NOMO-1 treated with dmso at 0.1 percent for 144 hours (cell line): ENCODE data around the gene AMPH.
A peak's percentile ranks its signal among the peaks of the same experiment; 100 is the strongest.

Source experiments
- DNase-seq: peaks from one replicate; lab custom pipeline; 2025; ENCODE audit not compliant: unreplicated experiment; lab: John Stamatoyannopoulos, UW

Gene AMPH

DNA sequence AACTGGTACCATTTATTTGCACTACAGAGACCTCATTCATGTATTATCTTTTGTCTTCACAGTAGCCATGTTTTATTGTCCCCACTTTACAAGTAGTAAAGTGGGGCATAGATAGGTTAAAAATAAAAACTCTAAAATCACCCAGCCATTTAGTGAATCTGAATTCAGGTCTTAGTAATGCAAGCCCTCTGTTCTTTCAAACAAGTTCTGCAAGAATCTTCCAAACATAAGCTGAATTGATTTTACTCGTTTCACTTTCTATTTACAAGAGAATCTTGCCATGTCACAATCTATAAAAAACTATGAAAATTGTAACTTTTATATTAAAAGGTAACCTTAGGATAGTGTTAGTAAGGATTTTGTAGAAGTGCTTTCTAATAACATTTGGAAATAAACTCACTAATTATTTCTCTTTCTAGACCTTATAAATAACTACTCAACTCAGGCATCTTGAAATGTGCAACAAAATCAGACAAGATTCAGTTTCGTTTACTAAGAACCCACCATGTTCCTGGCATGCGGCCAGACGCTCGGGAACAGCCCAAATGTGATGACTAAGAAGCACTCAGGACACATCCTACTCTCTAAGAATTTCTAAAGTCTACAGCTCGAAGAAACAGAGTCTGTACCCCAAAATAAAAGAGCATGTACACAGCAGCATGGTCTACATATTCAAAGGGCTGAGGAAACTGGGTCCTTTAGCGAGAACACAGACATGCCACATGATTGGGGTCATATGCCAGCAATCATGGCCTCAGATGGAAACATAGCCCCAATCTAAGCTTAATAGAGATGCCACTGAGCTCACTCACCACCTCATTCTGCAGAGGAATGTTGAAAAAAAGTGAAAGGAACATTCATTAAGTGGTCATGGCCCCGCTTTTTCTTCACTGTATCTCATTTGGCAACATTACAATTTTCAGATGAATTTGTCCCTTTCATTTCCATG, 167.6 kb downstream of the AMPH start:
- no peak for DNase-seq

DNA sequence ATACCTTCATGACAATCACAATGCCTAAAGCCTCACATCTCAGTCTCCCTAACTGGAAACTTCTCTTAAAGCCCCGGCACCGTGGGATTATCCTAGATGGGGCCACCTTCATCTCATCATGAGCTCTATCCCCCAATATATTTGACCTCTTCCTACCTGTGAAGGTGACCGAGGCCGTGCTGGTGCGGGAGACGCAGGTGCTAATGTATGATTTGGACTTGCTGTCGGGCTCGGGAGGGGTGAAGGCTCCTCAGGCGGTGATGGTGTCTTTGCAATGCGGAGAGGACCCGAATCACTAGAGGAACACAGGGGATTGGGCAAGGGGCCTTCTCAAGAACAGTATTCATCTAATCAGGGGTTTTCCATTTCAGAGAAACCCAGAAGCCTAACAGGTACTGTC, 168.4 kb downstream of the AMPH start:
- no peak for DNase-seq

DNA sequence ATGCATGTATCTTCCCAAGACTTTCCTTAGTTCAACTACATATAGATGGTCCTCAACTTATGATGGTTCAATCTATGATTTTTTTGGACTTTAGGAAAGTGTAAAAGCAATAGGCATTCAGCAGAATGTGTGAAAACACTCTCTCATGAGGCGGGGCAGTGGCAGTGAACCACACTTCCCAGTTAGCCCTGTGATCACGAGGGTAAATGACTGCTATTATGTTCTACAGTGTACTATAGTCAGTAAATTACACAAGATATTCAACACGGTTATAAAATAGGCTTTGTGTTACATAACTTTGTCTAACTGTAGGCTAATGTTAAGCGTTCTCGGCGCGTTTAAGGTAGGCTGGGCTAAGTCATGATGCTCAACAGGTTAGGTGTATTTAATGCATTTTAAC, 169.3 kb downstream of the AMPH start:
- DNase-seq: no peak

DNA sequence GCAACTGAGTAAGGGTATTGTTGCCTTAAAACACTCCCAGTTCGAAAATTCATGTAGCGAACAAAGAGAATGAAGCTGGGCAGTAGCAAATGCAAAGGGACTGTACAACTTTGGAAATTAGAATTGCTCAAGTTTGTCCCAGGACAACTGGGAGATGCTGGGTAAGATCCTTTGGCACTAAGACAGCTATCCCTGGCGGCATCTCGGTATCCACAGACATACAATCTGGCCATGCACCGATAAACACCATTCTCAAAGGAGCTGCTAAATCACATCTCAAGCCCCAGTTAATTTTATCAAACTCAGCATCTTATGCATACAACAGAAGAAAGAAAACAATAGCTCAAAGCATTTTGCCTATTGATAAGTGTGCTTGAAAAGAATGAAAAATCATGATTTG, 177.3 kb downstream of the AMPH start:
- no peak for DNase-seq

DNA sequence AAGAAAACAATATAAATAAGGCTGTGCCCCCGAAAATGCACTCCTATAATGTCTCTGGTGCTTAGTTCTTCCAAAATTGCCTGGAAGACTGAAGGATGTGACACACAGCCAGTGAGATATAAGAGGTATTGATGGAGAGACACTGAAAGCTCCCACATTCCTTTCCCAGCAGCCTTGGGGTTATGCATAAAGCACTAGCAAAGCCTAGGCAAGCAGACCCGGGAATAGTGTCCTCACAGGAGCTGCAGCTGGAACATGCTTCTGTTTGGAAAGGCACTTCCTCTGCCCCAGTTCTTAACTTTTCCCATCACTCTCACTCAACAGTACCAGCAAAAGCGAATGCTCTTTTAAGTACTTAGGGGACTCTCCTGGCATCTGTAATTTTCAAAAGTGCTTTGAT, 178.0 kb downstream of the AMPH start:
- no peak for DNase-seq

DNA sequence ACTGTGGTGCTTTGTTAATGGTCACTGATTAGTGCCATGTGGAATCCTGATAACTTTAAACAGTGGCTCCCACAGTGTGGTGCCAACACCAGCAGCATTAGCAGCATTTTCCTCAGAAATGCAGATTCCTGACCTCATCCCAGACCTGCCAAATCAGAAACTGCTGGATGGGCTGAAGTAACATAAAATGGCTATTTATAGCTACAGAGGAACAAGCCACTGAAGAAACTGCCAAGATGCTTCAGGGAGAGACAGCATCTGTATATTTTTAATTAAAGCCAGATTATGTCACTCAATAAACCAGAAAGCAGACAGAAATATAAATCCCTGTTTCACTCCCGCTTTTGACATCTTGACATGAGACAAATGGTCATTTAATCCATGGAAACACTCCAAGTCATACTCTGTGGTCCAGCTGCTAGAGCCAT, 178.5 kb downstream of the AMPH start:
- DNase-seq: no peak

DNA sequence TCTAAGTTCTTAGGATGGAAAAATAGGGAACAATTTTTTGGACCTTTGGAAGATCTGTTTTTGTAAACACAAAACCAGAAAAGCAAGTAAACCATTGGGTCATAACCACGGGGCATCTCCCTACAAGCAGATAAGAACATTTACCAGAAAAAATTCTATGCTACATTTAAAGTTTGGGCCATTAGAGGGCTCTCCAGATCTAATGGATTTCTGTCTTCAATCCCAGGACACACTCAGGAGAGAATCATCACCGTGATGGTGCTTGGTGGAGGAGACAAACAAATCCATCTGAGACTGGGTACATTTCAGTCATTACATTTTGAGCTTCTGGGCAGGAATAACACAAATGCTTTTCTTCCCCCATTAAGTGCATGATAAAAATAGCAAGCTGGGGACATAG, 179.3 kb downstream of the AMPH start:
- no peak for DNase-seq

DNA sequence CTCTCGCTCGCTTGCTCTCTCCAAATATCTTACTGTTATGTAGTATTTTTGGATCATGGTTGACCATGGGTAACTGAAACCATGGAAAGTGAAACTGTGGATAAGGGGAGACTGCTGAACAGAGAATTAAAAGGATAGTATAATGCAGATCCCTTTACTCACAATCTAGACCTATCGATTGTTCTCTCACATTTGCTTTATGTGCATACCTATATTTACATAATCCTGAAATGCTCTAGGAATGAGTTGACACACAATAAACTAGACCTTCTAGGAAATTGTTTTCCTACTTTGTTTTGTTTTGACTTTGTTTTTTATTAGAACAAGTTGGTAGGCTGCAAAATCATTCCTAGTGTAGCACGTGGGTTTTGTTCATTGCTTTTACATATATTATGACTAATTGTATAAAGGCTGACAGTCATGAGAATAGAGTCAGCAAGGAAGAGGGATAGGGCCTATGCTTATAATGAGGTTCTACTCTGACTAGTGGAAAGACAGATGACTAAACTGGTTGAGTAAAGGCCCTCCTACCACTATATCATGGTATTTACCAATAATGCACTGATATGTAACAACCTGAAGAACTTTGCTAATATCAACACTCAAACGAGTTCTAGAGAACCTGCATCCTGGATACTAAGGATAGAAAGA, 182.5 kb downstream of the AMPH start:
- no peak for DNase-seq

DNA sequence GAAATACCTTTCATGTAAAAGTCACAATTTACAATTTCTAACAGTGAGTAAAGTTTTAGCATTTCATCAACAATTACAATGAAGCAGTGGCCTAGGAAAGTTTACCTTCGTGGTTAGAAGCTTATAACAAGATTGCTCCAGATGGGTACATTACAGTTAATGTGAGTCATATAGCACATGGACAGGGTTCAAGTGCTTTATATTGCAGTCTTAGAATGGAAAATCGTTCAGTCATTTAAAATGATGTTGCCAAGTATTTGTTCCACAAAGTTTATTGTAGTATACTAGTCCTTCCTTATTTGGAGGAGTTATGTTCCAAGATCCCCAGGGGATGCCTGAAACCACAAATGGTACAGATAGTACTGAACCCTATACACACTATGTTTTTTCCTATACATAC, 183.1 kb downstream of the AMPH start:
- DNase-seq: no peak

DNA sequence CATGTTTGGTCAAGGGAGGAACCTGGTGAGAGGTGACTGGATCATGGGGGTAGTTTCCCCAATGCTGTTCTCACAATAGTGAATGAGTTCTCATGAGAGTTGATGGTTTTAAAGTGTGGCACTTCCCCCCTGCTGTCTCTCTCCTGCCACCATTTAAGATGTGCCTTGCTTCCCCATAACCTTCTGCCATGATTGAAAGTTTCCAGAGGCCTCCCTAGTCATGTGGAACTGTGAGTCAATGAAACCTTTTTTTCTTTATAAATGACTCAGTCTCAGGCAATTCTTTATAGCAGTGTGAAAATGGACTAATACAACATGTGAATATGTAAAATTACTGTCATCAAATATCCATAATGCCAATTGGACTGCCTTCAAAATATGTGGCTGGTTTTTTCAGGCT, 192.2 kb downstream of the AMPH start:
- no peak for DNase-seq

DNA sequence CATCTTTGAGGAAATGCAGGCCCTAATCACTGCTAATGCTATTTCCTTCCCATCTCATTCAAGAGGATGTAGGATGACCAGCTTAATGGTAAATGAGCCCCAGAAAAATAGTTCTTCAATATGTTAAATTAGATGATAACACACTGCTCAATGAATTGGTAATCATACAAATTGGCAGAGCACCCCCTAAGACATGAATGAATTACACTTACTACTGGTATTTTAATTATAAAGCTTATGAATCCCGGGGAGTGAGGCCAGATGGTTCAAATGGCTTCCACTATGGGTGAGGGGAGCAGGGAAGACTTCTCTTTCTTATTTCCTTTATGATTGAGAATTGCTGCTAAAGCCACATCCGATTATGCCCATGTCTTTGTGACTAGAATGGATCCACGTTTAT, 198.5 kb downstream of the AMPH start:
- DNase-seq: no peak

DNA sequence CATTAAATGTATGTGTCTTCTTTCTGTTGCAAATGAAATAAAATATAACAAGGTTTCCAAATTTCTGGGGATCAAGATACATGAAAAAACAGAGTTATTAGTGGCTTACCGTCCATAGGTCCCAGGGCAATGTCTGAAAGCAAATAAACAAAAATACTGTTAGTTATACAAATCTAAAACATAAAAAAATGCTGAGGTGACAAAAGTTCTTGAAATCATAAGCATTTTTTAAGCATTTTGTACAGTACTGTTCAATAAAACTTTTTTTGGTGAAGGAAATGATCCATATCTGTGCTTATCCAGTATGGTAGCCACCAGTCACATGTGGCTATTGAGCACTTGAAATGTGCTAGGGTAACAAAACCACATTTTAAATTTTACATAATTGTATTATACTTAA, 199.1 kb downstream of the AMPH start:
- no peak for DNase-seq

DNA sequence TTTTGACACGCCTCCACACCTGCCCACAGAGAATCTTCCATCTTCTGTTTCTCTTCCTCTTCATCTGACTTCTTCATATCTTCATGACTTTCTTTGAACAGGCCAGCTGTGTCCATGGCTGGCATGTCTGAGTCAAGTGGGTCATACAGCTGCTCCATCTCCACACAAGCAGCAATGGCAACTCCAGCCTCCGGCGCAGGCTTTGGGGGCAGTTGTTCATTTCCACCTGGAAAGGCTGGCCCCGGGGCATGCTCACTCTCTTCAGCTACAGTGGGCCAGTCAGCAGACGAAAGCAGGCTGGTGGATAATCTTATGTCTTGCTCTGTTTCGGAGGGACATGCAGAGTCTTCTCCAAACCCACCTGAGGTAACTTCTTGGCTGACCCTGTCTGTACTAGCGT, 202.1 kb downstream of the AMPH start:
- no peak for DNase-seq

DNA sequence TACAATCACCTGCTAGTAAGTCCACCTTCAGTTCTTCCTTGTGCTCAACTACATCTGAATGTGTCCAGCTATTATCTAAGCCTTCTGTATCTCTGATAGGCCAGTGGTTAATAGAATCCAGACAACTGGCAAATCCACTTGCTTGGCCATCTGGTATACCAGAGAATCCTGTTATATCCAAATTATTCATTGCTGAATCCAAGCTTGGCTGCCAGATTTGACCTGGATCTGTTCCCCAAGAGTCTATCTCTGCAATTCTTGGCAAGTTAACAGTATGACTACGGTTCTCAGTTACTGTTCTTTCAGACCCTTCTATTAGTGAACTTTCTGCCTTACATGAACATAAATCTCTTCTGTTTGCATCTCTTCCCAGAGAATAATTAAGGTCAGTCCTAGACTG, 203.1 kb downstream of the AMPH start:
- DNase-seq: no peak

DNA sequence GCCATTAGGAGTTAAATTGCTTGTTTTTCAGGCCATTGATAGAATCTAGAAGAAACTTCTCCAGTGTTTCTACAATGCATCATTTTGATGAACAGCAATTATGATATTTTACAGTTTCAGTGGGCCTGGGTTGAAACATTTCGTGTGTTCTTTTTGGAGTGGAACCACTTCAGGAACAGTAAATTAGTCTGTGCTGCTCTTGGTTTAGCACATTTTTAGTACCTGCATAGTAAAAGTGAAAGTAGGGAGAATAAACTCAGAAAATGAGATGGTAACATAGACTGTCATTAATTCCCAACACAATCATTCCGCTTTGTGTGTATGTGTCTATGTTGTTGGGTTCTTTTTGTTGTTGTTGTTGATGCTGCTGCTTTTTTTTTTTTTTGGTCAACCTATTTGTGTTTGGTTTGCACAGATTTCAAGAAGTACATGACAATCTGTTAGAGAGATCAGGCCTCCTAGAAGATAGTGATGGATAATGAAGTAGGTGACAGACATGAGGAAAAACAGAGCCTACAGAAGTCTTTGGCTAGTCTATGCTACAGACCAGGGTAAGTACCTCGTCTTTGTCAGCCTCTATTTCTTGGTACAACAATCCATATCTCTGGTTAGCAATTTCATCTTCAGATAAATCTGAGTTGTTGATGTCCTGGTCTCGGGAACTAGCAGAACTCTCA, 203.8 kb downstream of the AMPH start:
- DNase-seq: no peak

DNA sequence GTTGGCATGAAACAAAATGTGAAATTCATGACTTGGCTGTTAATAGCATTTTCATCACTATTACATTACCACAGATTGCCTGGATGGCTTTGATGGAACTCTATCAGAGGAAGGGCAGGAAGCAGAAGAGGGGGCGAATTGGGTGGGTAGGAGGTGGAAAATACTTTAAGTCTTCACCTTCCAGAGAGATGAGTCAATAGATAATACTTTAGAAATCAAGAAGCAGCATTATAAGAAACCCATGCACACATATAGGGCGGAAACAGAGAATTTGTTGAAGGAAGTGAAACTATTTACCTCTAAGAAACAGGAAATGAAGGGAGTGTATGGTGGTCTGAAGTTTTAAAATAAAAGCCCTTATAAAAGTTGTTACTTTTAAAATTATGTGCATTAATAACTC, 205.7 kb downstream of the AMPH start:
- DNase-seq: peak; percentile 21

DNA sequence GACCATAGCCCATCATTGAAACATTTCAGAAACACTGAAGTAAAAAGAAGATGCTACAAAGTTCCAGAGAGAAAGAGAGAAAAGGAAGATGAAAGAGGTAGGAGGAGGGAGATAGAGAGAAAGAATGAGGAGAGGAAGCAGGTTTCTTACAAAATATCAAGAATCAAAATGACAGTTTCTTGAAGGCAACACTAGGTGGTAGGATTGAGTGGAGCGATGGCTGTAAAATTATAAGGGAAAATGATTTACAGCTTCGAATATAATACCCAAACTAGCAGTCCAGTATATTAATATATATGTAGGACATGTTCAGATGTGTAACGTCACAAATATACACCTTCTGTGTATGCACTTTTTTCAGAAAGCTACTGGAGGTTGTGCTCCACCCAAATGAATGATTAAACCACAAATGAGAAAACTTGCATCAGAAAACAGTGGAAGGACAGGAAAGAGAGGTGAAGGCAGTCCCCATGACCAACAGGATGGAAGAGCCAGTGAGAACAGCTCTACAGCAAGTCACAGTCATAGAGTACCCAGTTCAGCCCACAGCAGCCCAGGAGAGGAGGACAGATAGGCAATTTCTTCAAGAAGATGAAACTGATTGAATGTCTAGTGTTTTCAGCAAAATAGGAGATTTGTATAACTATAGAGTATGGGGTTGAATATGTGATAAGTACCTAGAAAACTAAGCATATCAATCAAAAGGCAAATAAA, 206.3 kb downstream of the AMPH start:
- DNase-seq: no peak

DNA sequence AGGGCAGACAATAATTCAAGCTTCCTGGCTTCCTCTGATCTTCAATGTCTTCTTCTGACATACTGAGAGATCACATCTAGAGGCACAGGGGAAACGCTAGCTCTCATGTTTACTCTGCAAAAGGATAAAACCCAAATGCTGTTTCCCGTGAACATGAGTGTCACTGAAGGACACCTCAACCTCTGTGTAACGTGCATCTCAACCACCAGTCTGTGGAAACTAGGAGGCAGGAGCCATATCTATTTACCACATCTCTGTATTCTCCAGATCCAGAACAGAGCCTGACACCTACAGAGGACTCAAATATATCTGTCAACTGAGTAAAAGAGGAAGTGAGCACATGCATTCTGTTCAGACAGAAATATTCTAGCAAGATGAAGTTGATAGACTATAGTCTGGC, 217.4 kb downstream of the AMPH start:
- DNase-seq: no peak

DNA sequence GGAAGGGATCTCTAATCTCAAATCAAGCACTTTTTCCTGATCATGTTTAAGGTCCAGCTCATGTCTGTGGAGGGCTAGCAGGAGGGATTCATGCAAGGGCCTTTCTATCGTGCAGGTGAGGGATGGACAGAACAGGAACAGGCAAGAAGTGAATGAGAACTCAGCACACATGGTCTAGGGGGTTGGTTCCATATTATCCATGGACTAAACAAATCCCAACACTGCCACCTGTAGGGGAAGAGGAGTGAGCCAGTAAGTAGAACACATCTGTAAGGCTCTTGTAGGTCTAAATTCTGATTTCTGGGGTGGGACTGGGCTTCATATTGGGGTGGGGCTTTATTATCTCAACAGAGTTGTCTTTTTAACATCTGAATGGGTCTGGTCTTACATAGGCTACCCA, 219.8 kb downstream of the AMPH start:
- DNase-seq: no peak

DNA sequence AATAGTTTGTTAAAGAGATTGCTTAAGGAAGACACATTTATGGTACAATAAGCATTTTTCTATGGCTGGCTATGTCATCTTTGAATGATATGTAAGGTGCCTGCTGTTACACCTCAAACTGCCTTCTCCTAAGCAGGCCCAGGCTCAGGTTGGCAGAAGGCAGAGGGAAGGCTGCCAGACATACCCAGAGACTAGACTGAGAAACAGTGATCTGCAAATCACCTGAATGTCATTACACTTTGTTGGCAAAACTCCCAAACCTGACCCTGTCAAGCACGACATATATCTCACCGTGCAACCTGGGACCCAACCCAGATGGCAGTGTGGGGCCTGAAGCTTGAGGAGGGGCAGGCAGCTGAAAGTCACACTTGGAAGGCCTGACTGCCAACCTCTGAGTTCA, 221.1 kb downstream of the AMPH start:
- no peak for DNase-seq

DNA sequence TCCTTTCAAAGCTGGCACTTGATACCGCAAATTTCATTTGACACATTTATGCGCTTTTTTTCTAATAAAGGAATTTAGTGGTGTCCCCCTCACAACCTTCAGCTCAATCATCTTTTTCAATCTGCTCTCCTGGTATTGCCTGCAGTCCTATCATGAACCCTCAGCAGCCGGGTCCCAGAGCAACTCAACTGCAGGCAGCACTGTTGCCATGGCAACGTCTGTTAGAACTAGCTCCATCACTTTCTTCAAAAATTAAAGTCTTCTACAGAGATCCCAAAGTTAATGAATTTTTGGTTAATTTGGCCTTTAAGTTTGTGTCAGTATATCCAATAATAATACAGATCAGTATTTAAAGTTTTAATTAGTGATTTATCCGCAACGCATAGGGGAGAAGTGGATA, 221.6 kb downstream of the AMPH start:
- DNase-seq: no peak
